GF-D8 (cell line): ENCODE measurements around the gene C18orf63.
"Not testable (repeated sequence)": the region's sequence is repeated elsewhere in the genome, so short reads cannot be mapped to it uniquely, and the experiment has no call there.

Experiments used
- DNase-seq: peaks from one replicate; lab custom pipeline; 2025; lab: John Stamatoyannopoulos, UW

Gene C18orf63

GRCh38 chr18:74326791-74327190 lies 11.2 kb downstream of the C18orf63 start:
- DNase-seq = not testable (repeated sequence)

DNA sequence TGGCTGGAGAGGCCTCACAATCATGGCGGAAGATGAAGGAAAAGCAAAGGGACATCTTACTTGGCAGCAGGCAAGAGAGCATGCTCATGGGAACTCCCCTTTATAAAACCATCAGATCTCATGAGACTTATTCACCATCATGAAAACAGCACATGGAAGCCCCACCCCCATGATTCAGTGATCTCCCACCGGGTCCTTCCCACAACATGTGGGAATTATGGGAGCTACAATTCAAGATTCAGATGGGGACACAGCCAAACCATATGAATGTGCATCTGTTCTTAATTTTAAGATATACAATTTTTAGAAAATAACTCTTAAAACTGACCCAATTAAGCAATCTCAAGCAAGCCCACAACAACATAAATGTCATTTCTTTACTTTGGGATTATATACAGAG lies 12.6 kb downstream of the C18orf63 start:
- DNase-seq = no peak

DNA sequence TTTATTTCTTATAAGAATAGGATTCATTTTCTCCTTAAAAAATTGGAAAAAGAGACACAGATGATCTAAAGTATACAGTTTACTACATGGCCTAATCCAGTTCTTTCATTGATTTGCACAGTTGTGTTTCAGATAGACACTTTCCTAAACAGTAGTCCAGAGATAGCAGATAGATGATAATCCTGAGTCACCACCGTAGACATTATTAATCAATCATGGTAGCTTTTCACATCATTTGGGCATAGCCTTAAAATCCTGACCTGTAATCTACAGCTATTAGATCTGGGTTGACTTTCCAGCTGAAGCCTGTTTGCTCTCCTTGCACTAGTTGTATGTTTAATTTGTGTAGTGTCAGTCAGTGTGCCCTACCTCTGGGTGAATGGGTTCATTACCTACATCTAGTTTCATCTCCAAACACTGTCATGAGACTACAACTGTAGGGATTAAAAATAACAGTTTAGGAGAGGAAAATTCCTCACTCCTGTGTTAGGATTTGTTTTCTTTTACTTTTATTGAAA lies 14.1 kb downstream of the C18orf63 start:
- no peak for DNase-seq

DNA sequence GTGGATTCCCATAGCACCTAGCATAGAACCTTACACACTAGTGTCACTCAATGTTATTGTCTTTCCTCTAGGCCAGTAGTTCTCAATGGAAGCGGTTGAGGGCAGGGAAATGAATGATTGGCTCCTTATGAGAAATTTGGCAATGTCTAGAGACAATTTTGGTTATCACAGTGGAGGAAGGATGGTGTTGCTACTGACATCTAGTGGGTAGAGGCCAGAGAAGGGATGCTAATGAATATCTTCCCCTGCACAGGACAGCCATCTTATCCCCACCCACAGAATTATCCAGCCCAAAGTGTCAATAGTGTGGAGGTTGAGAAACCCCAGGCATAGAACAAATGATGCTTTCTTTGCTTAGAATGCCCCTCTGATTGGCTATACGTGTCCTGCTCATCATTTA lies 15.8 kb downstream of the C18orf63 start:
- no peak for DNase-seq

DNA sequence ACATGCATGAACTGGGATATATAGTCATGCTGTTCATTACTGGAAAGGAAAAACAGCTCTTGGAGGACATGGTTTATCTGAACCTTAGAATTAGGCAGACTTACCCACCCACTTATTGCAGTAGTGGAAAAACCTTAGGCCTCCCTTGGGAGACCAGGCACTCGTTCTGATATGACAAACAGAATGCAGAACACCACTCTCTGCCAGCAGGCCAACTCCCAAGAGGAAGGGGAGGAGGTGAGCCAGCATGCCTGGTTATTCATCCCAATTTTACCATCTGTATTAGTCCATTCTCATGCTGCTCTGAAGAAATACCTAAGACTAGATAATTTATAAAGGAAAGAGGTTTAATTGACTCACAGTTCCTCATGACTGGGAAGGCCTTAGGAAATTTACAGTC lies 17.5 kb downstream of the C18orf63 start:
- DNase-seq = no peak

- no peak for DNase-seq
These were observed 18.7 kb downstream of the C18orf63 start for GRCh38 chr18:74334242-74334893.

DNA sequence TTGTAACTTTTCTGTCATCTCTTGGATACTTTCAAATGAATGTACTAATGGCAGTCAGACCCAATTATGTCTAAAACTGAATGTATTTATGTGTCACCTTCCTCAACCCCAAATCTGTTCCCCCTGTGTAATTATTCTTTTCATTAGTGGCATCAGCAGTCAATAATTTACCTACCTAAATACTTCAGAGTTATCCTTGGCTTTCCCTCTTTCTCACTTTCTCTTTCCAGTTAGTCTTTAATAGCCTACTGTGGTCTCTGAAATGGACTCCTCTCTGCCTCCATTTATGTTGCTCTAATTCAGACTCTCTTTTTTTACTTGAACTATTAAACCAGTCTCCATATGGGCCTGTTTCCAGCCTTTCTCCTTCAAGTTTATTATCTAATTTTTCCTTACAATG lies 21.0 kb downstream of the C18orf63 start:
- no peak for DNase-seq

GRCh38 chr18:74337155-74337911 lies 21.7 kb downstream of the C18orf63 start:
- DNase-seq = no peak

DNA sequence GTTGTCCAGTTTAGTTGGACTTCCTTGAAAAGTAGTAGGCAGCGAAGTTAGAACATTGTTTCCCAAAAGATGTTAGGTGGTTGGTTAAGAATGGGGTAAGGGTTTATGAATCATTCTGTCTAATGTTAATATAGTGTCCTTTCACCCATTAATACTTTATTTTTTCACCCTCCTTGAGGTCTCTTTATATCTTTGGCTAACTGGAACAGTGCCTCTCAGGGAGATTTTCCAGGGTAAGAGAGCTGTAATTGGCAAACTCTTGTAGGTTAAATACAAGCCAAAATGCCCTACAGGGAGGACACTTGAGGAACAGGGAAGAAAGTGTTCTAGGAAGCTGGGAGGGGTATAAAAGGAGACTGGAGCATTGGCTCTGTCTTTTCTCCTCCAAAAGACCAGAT lies 22.3 kb downstream of the C18orf63 start:
- no peak for DNase-seq

DNA sequence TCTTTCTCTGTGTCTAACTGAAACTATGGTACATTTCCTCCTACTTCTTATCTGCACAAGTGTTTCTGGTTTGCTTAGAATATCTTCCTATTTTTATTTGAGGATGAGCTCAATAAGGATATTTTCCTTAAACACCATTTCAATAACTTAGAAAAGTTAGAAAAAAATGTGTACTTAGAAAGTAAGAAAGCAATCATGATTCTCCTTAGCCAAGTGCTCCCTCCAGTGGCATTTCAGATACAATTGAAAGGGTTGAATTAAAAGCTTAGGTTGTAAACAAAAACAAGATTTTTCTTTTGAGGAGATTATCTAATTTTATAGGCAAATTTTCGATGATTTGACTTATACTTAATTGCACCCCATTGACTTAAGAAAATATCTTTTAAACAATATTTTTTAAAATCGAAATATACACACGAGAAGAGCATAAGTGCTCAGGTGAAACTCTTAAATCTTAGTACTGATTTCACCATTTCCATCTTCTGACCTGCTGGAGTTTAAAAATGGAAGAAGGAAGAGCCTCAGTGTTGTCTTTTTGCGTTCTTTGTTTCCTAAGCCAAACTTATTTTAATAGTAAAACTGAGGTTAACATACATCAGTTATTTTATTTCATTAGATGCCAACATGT lies 26.9 kb downstream of the C18orf63 start:
- DNase-seq = peak; percentile 39

DNA sequence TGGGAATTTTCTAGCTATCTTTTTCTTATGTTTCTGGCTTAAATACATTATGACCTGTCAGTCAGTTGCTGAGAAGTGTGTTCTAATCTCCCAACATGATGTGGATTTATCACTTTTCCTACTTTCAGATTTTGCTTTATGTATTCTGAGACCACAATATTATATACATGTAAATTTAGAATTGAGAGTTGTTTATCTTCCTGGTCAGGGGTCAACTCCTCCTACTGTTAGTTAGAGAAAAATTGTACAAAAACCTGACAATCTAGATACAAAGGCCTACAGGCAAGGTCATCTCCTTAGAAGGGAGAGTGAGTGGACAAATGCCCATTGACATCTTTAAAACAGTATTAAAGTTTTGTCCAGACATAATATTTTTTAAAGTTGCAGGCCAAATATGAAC lies 30.6 kb downstream of the C18orf63 start:
- no peak for DNase-seq

DNA sequence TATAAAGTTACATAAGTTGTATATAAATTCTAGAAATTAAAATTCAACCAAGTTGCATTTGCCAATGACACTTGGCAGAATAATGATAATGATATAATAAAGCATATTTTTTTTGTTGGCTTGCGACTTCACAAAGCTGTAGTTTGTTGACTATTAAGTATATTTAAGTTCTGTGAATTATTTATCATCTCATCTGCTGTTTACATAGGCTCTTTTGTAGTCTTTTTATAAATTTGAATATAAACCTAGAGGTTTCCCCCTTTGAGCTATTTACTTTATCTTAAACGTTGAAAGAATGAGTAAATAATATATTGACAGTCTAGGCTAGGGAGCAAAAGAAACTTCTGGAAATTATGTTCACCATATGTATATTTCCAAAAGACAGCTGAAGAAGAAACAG lies 32.9 kb downstream of the C18orf63 start:
- no peak for DNase-seq

- no peak for DNase-seq
These were observed 35.7 kb downstream of the C18orf63 start for GRCh38 chr18:74351354-74351753.

GRCh38 chr18:74353169-74353775 lies 37.6 kb downstream of the C18orf63 start:
- peak; percentile 33 for DNase-seq

GRCh38 chr18:74356959-74357358 lies 41.3 kb downstream of the C18orf63 start:
- DNase-seq = no peak

DNA sequence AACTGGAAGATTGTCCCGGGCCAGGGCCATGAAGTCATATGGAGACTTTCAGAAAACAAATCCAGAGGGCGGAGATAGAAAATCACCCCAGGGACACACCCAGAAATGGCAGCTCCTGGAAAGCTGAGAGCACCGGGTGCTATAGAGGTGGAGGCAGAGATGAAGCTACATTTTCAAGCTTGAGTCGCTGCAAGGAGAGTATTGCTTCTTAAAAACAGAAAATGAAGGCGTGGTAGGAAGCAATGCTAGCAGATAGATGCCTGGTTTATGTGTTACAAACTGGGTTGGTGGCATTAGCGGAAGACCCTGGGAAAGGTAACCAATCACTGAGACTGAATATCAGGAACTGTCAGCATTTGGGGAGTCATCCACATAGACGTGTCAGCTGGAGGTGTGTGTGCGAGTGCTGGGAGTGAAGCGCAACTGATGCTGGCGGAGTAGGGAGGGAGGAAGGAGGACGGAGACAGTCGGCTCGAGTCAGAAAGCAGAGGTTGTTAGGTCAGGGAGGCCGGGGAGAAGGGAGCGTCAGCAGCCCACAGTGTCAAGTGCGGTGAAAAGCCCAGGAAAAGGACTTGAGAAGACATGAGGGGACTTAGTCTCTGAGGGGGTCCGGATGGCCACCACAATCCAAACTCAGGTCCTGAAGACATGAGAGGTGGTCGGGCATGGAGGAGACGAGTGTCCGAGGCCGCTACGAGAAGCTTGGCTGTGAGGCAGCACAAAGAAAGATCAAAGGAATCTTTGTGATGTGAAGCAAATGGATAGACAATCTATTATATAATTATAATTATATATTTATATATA lies 45.4 kb downstream of the C18orf63 start:
- no peak for DNase-seq

- no peak for DNase-seq
These were observed 52.3 kb downstream of the C18orf63 start for GRCh38 chr18:74367905-74368304.

- no peak for DNase-seq
These were observed 53.5 kb downstream of the C18orf63 start for GRCh38 chr18:74368901-74369705.

DNA sequence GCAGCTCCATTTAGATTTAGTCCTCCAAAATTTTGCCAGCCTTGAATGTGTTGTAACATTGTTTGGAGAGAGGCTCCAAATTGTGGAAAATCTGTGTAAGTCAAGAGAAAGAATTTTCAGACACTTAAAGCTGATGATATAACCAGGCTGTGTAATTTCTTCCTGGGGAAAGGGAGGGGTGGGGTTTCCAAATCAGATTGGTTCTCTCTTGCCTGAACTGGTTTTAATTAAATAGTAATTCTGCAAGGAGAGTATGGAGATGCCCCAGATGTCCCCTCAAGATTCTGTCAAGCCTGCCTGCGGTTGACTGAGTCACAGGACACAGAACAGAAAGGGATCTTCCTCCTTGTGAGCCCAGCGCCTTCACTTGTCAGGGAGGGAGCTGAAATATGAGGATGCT lies 54.5 kb downstream of the C18orf63 start:
- no peak for DNase-seq

- DNase-seq = no peak
These were observed 57.8 kb downstream of the C18orf63 start for GRCh38 chr18:74373428-74373827.

GRCh38 chr18:74375999-74376398 lies 60.4 kb downstream of the C18orf63 start:
- no peak for DNase-seq
